ENCODE data around the gene KRTAP15-1. TPM values are rescaled to one million over a fixed set of nuclear protein-coding genes. Genes with fewer than 3 reads are reported as not detected.

The KRTAP15-1 gene
- total RNA-seq (ENCODE audit: unreplicated experiment): not detected
- long read RNA-seq: 0 reads

GRCh38 chr21:30439975-30440374 is at the start of gene KRTAP15-1:
Gene KRTAP15-1, plus strand, starts transcription at chr21:30440275. Its CDS starts 53 bp downstream, at chr21:30440328.
- Mint-ChIP-seq H3K4me1 (ENCODE audit: unreplicated experiment) (peaks cover 26% of the 10 kb centered on the region), H3K27ac (ENCODE audit: unreplicated experiment) (no peak within 1 kb of the TSS), H3K27me3 (ENCODE audit: unreplicated experiment) (peaks cover 6% of the 10 kb centered on the region), H3K4me3 (ENCODE audit: unreplicated experiment) (no peak within 1 kb of the TSS), H3K9me3 (ENCODE audit: unreplicated experiment) (no peaks in the 10 kb centered on the region), H3K36me3 (ENCODE audit: low read depth, unreplicated experiment) (no peaks in the 10 kb centered on the region)
- TF ChIP-seq, protein P1, sequence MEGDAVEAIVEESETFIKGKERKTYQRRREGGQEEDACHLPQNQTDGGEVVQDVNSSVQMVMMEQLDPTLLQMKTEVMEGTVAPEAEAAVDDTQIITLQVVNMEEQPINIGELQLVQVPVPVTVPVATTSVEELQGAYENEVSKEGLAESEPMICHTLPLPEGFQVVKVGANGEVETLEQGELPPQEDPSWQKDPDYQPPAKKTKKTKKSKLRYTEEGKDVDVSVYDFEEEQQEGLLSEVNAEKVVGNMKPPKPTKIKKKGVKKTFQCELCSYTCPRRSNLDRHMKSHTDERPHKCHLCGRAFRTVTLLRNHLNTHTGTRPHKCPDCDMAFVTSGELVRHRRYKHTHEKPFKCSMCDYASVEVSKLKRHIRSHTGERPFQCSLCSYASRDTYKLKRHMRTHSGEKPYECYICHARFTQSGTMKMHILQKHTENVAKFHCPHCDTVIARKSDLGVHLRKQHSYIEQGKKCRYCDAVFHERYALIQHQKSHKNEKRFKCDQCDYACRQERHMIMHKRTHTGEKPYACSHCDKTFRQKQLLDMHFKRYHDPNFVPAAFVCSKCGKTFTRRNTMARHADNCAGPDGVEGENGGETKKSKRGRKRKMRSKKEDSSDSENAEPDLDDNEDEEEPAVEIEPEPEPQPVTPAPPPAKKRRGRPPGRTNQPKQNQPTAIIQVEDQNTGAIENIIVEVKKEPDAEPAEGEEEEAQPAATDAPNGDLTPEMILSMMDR (IDR thresholded peaks at IDR 0.05; ENCODE audit: unreplicated experiment): no peak
- no peak for DNase-seq (ENCODE audit: low spot score)

DNA sequence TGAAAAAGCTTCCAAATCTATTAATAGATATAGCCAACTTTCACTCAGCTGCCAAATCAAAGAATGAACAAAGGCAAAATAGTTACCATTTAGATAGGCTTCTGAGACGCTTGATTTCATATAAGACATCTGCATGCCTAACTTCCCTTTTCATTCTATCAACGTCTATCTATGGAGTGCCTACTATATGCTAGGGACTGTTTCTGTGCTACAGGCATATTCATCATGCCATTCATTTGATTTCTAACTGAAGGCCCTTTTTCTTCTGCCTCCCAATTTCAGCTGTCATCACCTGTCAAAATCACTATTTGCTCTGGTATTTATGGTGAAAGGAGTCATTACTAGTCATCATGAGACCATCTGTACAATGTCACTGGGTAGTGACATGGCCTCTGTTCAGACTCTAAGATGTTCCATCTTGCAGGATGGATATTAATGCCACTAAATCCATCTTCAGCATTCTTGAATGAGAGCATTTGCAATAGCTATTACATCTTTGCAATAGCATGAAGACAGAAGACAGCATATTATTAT is 48.5 kb upstream of the KRTAP15-1 start:
- Mint-ChIP-seq H3K27ac (ENCODE audit: unreplicated experiment) (no peak overlapping the region), H3K4me1 (ENCODE audit: unreplicated experiment) (no peaks in the 10 kb centered on the region), H3K27me3 (ENCODE audit: unreplicated experiment) (peaks cover 1% of the 10 kb centered on the region), H3K4me3 (ENCODE audit: unreplicated experiment) (no peak overlapping the region), H3K9me3 (ENCODE audit: unreplicated experiment) (no peaks in the 10 kb centered on the region), H3K36me3 (ENCODE audit: low read depth, unreplicated experiment) (peaks cover 3% of the 10 kb centered on the region)
- TF ChIP-seq, protein P1 (IDR thresholded peaks at IDR 0.05; ENCODE audit: unreplicated experiment): no peak
- DNase-seq (ENCODE audit: low spot score): no peak

DNA sequence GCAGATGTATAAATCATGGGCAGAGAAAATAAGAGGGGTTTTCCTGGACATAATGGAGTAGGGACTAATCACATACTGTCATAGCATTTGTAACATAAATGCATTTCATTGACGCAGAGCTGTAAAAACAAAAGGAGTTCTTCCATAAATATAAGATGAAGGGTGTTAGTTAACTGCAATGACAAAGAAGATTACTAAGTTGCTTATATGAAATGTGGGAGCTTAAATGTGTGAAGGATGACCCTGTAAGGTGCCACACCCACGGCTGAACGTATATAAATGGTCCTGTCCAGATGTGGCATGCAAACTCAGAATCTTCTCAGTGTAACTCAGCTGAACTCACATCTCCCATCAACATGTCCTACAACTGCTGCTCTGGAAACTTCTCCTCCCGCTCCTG is 44.3 kb upstream of the KRTAP15-1 start, which contains the start of gene KRTAP13-1:
TSS of gene KRTAP13-1 (plus strand) at position 301 of the 400 bp plus-strand sequence. CDS start at position 357, 56 bp downstream.
- TF ChIP-seq, protein P1 (IDR thresholded peaks at IDR 0.05; ENCODE audit: unreplicated experiment): no peak
- DNase-seq (ENCODE audit: low spot score): no peak
- Mint-ChIP-seq H3K27me3 (ENCODE audit: unreplicated experiment) (no peaks in the 10 kb centered on the region), H3K4me3 (ENCODE audit: unreplicated experiment) (no peak within 1 kb of the TSS), H3K36me3 (ENCODE audit: low read depth, unreplicated experiment) (no peaks in the 10 kb centered on the region), H3K4me1 (ENCODE audit: unreplicated experiment) (peaks cover 6% of the 10 kb centered on the region), H3K27ac (ENCODE audit: unreplicated experiment) (no peak within 1 kb of the TSS), H3K9me3 (ENCODE audit: unreplicated experiment) (no peaks in the 10 kb centered on the region)

GRCh38 chr21:30408782-30409494 is 31.1 kb upstream of the KRTAP15-1 start:
- Mint-ChIP-seq H3K4me3 (ENCODE audit: unreplicated experiment) (no peak overlapping the region), H3K27ac (ENCODE audit: unreplicated experiment) (no peak overlapping the region), H3K27me3 (ENCODE audit: unreplicated experiment) (no peaks in the 10 kb centered on the region), H3K4me1 (ENCODE audit: unreplicated experiment) (peaks cover 4% of the 10 kb centered on the region), H3K36me3 (ENCODE audit: low read depth, unreplicated experiment) (no peaks in the 10 kb centered on the region), H3K9me3 (ENCODE audit: unreplicated experiment) (no peaks in the 10 kb centered on the region)
- DNase-seq (ENCODE audit: low spot score): peak; percentile 49
- TF ChIP-seq, protein P1 (IDR thresholded peaks at IDR 0.05; ENCODE audit: unreplicated experiment): peak; percentile 29

- no peak for DNase-seq (ENCODE audit: low spot score)
- Mint-ChIP-seq H3K36me3 (ENCODE audit: low read depth, unreplicated experiment) (no peaks in the 10 kb centered on the region), H3K4me3 (ENCODE audit: unreplicated experiment) (no peak overlapping the region), H3K9me3 (ENCODE audit: unreplicated experiment) (no peaks in the 10 kb centered on the region), H3K27me3 (ENCODE audit: unreplicated experiment) (no peaks in the 10 kb centered on the region), H3K27ac (ENCODE audit: unreplicated experiment) (no peak overlapping the region), H3K4me1 (ENCODE audit: unreplicated experiment) (no peaks in the 10 kb centered on the region)
- TF ChIP-seq, protein P1 (IDR thresholded peaks at IDR 0.05; ENCODE audit: unreplicated experiment): no peak
Observed at GRCh38 chr21:30415993-30416392, 24.1 kb upstream of the KRTAP15-1 start.

Measured in endothelial cell (in vitro differentiated cells).